WTC11 (cell line): Measurements from ENCODE around the gene PDZD2. TPM values are rescaled to one million over a fixed set of nuclear protein-coding genes. Genes with fewer than 3 reads are reported as not detected.

Experiments used
- ATAC-seq: fragments of 200-7000 bp; cut with Tn5 transposase; 2 replicates; pipeline ENCODE4 v1.10.0; 2021; ENCODE audit warnings: mild to moderate bottlenecking, moderate library complexity
- CTCF ChIA-PET: fragments of 300-600 bp; sonication (Branson Sonifier 250); formaldehyde crosslinking; loops from one replicate; lab custom pipeline; 2021; ENCODE audit warnings: antibody characterized with exemption; lab: Charles Lee
- POLR2A ChIA-PET: fragments of 350-600 bp; sonication (Branson Sonifier 250); formaldehyde crosslinking; loops from one replicate; lab custom pipeline; 2021; ENCODE audit warnings: antibody characterized with exemption; lab: Charles Lee
- DNase-seq: peaks from one replicate; pipeline ENCODE4 v3.0.0; 2021; ENCODE audit warnings: low spot score
- H3K27ac Mint-ChIP-seq: 2 replicates; pipeline ENCODE4 v1.8.0; 2021; ENCODE audit warnings: mixed read lengths
- H3K27me3 Mint-ChIP-seq: 2 replicates; pipeline ENCODE4 v1.8.0; 2021; ENCODE audit warnings: low read depth, mild to moderate bottlenecking, moderate library complexity, mixed read lengths
- H3K36me3 Mint-ChIP-seq: 2 replicates; pipeline ENCODE4 v1.8.0; 2021; ENCODE audit warnings: mixed read lengths
- H3K4me1 Mint-ChIP-seq: 2 replicates; pipeline ENCODE4 v1.8.0; 2022; ENCODE audit warnings: mixed read lengths
- H3K4me3 Mint-ChIP-seq: 2 replicates; pipeline ENCODE4 v1.8.0; 2021; ENCODE audit warnings: mild to moderate bottlenecking, moderate library complexity, mixed read lengths
- H3K9me3 Mint-ChIP-seq: 2 replicates; pipeline ENCODE4 v1.8.0; 2021; ENCODE audit warnings: mixed read lengths
- CBFB ChIP-seq: sonication (generic); formaldehyde crosslinking; IDR thresholded peaks from 2 replicates; pipeline ENCODE4 v1.8.1; 2022; ENCODE audit warnings: mild to moderate bottlenecking, low read depth, missing genetic modification reagents
- CREB1 ChIP-seq: sonication (generic); formaldehyde crosslinking; IDR thresholded peaks from 2 replicates; pipeline ENCODE4 v1.8.0; 2023; ENCODE audit warnings: mild to moderate bottlenecking, missing genetic modification reagents
- ELF4 ChIP-seq: sonication (generic); formaldehyde crosslinking; IDR thresholded peaks from 2 replicates; pipeline ENCODE4 v1.8.1; 2022; ENCODE audit warnings: low read depth, mild to moderate bottlenecking, moderate library complexity, missing genetic modification reagents
- FOXP1 ChIP-seq: sonication (generic); formaldehyde crosslinking; IDR thresholded peaks from 2 replicates; pipeline ENCODE4 v1.8.0; 2022; ENCODE audit warnings: missing genetic modification reagents, mild to moderate bottlenecking, moderate library complexity, borderline replicate concordance
- JAZF1 ChIP-seq: fragments of 250-450 bp; sonication (Bioruptor Pico); IDR thresholded peaks from 2 replicates; pipeline ENCODE4 v1.9.0; 2021; ENCODE audit warnings: moderate library complexity, mild to moderate bottlenecking, inconsistent platforms
- NFATC4 ChIP-seq: fragments of 250-450 bp; sonication (Bioruptor Pico); IDR thresholded peaks from 2 replicates; pipeline ENCODE4 v1.9.0; 2021; ENCODE audit warnings: mild to moderate bottlenecking
- NFYB ChIP-seq: sonication (generic); formaldehyde crosslinking; conservative IDR thresholded peaks from 2 replicates; pipeline ENCODE4 v1.8.0; 2022; ENCODE audit warnings: low read depth, missing genetic modification reagents
- PRRX2 ChIP-seq: fragments of 250-450 bp; sonication (Bioruptor Pico); IDR thresholded peaks from 2 replicates; pipeline ENCODE4 v1.8.0; 2021; ENCODE audit warnings: mild to moderate bottlenecking
- SMAD3 ChIP-seq: sonication (generic); formaldehyde crosslinking; IDR thresholded peaks from 2 replicates; pipeline ENCODE4 v1.8.0; 2022; ENCODE audit warnings: missing genetic modification reagents, mild to moderate bottlenecking, borderline replicate concordance
- SOX15 ChIP-seq: fragments of 250-450 bp; sonication (Bioruptor Pico); IDR thresholded peaks from 2 replicates; pipeline ENCODE4 v1.9.0; 2021; ENCODE audit warnings: mild to moderate bottlenecking
- SP1 ChIP-seq: sonication (generic); formaldehyde crosslinking; conservative IDR thresholded peaks from 2 replicates; pipeline ENCODE4 v1.8.1; 2022; ENCODE audit warnings: missing genetic modification reagents
- TP53 ChIP-seq: sonication (generic); formaldehyde crosslinking; IDR thresholded peaks from 2 replicates; pipeline ENCODE4 v1.8.1; 2023; ENCODE audit warnings: mild to moderate bottlenecking, missing genetic modification reagents
- total RNA-seq: library from RNA; stranded (reverse); gene quantifications from 3 replicates; pipeline ENCODE4 v1.2.3, GENCODE V29; 2021
- TF ChIP-seq, protein P1 (sequence below): fragments of 250-450 bp; sonication (Bioruptor Pico); IDR thresholded peaks from 2 replicates; pipeline ENCODE4 v1.9.0; 2021; ENCODE audit warnings: mild to moderate bottlenecking
- TF ChIP-seq, protein P2 (sequence below): fragments of 250-450 bp; sonication (Bioruptor Pico); conservative IDR thresholded peaks from 2 replicates; pipeline ENCODE4 v1.9.0; 2021; ENCODE audit warnings: mild to moderate bottlenecking
- TF ChIP-seq, protein P3 (sequence below): sonication (generic); formaldehyde crosslinking; IDR thresholded peaks from 2 replicates; pipeline ENCODE4 v1.8.1; 2023; ENCODE audit warnings: mild to moderate bottlenecking, missing genetic modification reagents, borderline replicate concordance
- TF ChIP-seq, protein P4 (sequence below): sonication (generic); formaldehyde crosslinking; IDR thresholded peaks from 2 replicates; pipeline ENCODE4 v1.8.1; 2022; ENCODE audit warnings: low read depth, mild to moderate bottlenecking, moderate library complexity, missing genetic modification reagents, borderline replicate concordance
- TF ChIP-seq, protein P5 (sequence below): sonication (generic); formaldehyde crosslinking; IDR thresholded peaks from 2 replicates; pipeline ENCODE4 v1.8.0; 2022; ENCODE audit warnings: mild to moderate bottlenecking, missing genetic modification reagents
- TF ChIP-seq, protein P6 (sequence below): sonication (generic); formaldehyde crosslinking; IDR thresholded peaks from 2 replicates; pipeline ENCODE4 v1.8.1; 2023; ENCODE audit warnings: mild to moderate bottlenecking, missing genetic modification reagents

Gene PDZD2
- total RNA-seq, 1 experiment from 2014 or later: 11.4 TPM

DNA sequence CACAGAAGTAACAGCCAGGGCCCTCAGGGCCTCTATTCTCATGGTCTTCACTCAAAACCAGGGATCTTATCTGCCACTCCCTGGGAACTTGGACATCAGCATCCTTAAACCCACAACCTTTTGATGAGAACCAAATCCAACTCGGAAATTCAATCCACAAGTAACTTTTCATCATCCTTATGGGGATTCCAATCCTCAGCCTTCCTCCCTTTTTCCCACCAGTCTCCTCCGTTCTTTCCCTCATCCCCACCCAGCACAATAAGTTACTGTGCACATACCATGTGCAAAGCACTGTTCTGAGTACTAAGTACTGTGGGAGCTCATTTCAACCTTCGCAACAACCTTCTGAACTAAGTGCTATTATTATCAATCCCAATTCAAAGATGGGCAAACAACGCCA lies 518.1 kb downstream of the PDZD2 start:
- H3K27me3 Mint-ChIP-seq: no peaks in the 10 kb centered on the region
- ATAC-seq (no peak), DNase-seq (no peak)
- TF ChIP-seq ELF4 (CRISPR knock-in tag) (no peak), NFATC4 (CRISPR knock-in tag) (no peak), CBFB (CRISPR knock-in tag) (no peak), CREB1 (CRISPR knock-in tag) (no peak), FOXP1 (CRISPR knock-in tag) (no peak), PRRX2 (no peak), NFYB (CRISPR knock-in tag) (no peak)
- TF ChIP-seq, protein P1, sequence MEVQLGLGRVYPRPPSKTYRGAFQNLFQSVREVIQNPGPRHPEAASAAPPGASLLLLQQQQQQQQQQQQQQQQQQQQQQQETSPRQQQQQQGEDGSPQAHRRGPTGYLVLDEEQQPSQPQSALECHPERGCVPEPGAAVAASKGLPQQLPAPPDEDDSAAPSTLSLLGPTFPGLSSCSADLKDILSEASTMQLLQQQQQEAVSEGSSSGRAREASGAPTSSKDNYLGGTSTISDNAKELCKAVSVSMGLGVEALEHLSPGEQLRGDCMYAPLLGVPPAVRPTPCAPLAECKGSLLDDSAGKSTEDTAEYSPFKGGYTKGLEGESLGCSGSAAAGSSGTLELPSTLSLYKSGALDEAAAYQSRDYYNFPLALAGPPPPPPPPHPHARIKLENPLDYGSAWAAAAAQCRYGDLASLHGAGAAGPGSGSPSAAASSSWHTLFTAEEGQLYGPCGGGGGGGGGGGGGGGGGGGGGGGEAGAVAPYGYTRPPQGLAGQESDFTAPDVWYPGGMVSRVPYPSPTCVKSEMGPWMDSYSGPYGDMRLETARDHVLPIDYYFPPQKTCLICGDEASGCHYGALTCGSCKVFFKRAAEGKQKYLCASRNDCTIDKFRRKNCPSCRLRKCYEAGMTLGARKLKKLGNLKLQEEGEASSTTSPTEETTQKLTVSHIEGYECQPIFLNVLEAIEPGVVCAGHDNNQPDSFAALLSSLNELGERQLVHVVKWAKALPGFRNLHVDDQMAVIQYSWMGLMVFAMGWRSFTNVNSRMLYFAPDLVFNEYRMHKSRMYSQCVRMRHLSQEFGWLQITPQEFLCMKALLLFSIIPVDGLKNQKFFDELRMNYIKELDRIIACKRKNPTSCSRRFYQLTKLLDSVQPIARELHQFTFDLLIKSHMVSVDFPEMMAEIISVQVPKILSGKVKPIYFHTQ (CRISPR knock-in tag): no peak
- TF ChIP-seq, protein P2, sequence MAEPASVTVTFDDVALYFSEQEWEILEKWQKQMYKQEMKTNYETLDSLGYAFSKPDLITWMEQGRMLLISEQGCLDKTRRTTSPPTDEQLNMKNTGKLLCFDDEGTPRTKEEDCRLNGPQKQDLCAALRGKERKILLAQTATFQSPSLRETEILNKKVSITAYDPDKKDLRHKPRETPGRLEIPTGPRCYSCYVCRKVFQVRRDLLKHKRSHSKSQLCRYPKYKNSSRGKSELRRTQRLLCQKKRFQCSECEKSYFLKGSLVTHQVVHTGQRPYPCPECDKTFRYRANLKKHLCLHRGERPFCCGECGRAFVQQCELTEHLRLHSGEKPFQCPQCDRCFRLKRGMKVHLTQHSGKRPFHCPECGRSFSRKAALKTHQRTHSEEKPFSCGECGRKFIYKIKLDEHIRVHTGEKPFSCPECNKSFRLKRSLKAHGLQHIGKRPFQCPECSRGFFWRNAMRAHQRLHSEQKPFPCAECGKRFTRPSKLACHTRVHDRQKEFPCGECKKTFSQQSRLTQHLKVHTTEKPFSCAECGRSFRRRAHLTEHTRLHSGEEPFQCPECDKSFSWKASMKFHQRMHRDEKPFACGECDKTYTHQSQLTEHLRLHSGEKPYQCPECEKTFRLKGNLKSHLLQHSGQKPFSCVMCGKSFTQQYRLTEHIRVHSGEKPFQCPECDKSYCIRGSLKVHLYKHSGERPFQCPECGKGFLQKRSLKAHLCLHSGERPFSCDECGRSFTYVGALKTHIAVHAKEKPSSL (CRISPR knock-in tag): no peak
- TF ChIP-seq, protein P3, sequence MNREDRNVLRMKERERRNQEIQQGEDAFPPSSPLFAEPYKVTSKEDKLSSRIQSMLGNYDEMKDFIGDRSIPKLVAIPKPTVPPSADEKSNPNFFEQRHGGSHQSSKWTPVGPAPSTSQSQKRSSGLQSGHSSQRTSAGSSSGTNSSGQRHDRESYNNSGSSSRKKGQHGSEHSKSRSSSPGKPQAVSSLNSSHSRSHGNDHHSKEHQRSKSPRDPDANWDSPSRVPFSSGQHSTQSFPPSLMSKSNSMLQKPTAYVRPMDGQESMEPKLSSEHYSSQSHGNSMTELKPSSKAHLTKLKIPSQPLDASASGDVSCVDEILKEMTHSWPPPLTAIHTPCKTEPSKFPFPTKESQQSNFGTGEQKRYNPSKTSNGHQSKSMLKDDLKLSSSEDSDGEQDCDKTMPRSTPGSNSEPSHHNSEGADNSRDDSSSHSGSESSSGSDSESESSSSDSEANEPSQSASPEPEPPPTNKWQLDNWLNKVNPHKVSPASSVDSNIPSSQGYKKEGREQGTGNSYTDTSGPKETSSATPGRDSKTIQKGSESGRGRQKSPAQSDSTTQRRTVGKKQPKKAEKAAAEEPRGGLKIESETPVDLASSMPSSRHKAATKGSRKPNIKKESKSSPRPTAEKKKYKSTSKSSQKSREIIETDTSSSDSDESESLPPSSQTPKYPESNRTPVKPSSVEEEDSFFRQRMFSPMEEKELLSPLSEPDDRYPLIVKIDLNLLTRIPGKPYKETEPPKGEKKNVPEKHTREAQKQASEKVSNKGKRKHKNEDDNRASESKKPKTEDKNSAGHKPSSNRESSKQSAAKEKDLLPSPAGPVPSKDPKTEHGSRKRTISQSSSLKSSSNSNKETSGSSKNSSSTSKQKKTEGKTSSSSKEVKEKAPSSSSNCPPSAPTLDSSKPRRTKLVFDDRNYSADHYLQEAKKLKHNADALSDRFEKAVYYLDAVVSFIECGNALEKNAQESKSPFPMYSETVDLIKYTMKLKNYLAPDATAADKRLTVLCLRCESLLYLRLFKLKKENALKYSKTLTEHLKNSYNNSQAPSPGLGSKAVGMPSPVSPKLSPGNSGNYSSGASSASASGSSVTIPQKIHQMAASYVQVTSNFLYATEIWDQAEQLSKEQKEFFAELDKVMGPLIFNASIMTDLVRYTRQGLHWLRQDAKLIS (CRISPR knock-in tag): no peak
- H3K4me3 Mint-ChIP-seq: no peak overlapping the region
- POLR2A ChIA-PET: no interaction called here
- no peaks in the 10 kb centered on the region for H3K9me3 Mint-ChIP-seq
- CTCF ChIA-PET: no interaction called here
- no peaks in the 10 kb centered on the region; the same call in 1 of the 2 replicates for H3K4me1 Mint-ChIP-seq
- peaks cover 6% of the 10 kb centered on the region for H3K36me3 Mint-ChIP-seq
- no peak overlapping the region for H3K27ac Mint-ChIP-seq

DNA sequence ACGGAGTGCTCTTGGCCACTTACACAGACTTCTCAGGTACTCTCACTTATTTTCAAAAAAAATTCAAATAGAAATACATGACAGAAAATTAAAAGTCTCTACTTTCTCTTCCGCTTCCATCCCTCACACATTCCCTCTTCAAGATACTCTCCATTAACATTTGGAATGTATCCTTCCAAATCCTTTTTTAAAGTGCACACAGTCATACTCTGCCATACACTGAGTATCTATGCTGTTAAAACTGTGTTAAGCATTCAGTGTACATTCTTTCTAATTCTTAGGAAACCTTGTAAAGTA lies 519.7 kb downstream of the PDZD2 start:
- no peak for ATAC-seq
- H3K4me1 Mint-ChIP-seq: no peaks in the 10 kb centered on the region; the same call in 1 of the 2 replicates
- no peak for TF ChIP-seq TP53 (CRISPR knock-in tag)
- no peak for TF ChIP-seq SMAD3
- no peak for TF ChIP-seq SP1
- TF ChIP-seq CBFB (CRISPR knock-in tag): no peak
- TF ChIP-seq JAZF1 (CRISPR knock-in tag): no peak
- TF ChIP-seq SOX15 (CRISPR knock-in tag): no peak
- TF ChIP-seq, protein P4, sequence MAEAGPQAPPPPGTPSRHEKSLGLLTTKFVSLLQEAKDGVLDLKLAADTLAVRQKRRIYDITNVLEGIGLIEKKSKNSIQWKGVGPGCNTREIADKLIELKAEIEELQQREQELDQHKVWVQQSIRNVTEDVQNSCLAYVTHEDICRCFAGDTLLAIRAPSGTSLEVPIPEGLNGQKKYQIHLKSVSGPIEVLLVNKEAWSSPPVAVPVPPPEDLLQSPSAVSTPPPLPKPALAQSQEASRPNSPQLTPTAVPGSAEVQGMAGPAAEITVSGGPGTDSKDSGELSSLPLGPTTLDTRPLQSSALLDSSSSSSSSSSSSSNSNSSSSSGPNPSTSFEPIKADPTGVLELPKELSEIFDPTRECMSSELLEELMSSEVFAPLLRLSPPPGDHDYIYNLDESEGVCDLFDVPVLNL (CRISPR knock-in tag): no peak
- TF ChIP-seq, protein P5, sequence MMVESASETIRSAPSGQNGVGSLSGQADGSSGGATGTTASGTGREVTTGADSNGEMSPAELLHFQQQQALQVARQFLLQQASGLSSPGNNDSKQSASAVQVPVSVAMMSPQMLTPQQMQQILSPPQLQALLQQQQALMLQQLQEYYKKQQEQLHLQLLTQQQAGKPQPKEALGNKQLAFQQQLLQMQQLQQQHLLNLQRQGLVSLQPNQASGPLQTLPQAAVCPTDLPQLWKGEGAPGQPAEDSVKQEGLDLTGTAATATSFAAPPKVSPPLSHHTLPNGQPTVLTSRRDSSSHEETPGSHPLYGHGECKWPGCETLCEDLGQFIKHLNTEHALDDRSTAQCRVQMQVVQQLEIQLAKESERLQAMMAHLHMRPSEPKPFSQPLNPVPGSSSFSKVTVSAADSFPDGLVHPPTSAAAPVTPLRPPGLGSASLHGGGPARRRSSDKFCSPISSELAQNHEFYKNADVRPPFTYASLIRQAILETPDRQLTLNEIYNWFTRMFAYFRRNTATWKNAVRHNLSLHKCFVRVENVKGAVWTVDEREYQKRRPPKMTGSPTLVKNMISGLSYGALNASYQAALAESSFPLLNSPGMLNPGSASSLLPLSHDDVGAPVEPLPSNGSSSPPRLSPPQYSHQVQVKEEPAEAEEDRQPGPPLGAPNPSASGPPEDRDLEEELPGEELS (CRISPR knock-in tag): no peak
- TF ChIP-seq, protein P6, sequence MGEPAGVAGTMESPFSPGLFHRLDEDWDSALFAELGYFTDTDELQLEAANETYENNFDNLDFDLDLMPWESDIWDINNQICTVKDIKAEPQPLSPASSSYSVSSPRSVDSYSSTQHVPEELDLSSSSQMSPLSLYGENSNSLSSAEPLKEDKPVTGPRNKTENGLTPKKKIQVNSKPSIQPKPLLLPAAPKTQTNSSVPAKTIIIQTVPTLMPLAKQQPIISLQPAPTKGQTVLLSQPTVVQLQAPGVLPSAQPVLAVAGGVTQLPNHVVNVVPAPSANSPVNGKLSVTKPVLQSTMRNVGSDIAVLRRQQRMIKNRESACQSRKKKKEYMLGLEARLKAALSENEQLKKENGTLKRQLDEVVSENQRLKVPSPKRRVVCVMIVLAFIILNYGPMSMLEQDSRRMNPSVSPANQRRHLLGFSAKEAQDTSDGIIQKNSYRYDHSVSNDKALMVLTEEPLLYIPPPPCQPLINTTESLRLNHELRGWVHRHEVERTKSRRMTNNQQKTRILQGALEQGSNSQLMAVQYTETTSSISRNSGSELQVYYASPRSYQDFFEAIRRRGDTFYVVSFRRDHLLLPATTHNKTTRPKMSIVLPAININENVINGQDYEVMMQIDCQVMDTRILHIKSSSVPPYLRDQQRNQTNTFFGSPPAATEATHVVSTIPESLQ (CRISPR knock-in tag): no peak
- no peak for TF ChIP-seq CREB1 (CRISPR knock-in tag)

More for the DNA sequence above, 519.7 kb downstream of the PDZD2 start:
- ChIA-PET CTCF (no interaction called here), POLR2A (interaction anchor here (1.0 kb wide), 1 partner anchor 16 kb away, joined by 4 read pairs; the partner anchor contains the start of gene GOLPH3)
- H3K4me3 Mint-ChIP-seq: no peak overlapping the region
- peaks cover 6% of the 10 kb centered on the region for H3K36me3 Mint-ChIP-seq
- H3K27me3 Mint-ChIP-seq: no peaks in the 10 kb centered on the region
- DNase-seq: no peak
- no peak overlapping the region for H3K27ac Mint-ChIP-seq
- H3K9me3 Mint-ChIP-seq: no peaks in the 10 kb centered on the region
